Posterior vena cava (tissue), 2 donors: ENCODE measurements around the gene PSMA2. TPM values are rescaled to one million over a fixed set of nuclear protein-coding genes. Genes with fewer than 3 reads are reported as not detected.

Experiments used
- DNase-seq: peaks from one replicate; pipeline ENCODE4 v3.0.0-alpha.2; 2020; ENCODE audit warnings: low spot score
- intact Hi-C, 2 donors: fragments of 100-400 bp; cut with DNase I; formaldehyde crosslinking; loops; one replicate each; pipeline versions ENCODE4 v1.14.1 to v1.14.2; 2022 to 2023
- long read RNA-seq, 2 donors: library from polyadenylated mRNA; unstranded; transcript quantifications; one replicate each; pipeline ENCODE4 v2.0.0, GENCODE V29; 2020 to 2021
- total RNA-seq, 2 donors: library from RNA; stranded (reverse); fragmentation: NEBNext Ultra II Directional; extraction: Animal tissue kit (Norgen Biotek cat#: 25700); gene quantifications; one replicate each; pipeline ENCODE4 v1.2.1, GENCODE V29; 2021
- donor health status: DM: yes; HTN: yes; CAD: no.
- donor health status: DM: yes; HTN: yes; CAD: no.

Gene PSMA2
- 10 to 100 TPM; 55.6 to 72.3 TPM for total RNA-seq
- long read RNA-seq, donor 1, transcript PSMA2-201 (8 exons, 1,487 nt) = major isoform, 52 of 54 reads
- long read RNA-seq, donor 1, partial matches to known transcripts = 2 of 54 reads
- long read RNA-seq, donor 1, other reads (novel, unspliced or antisense) = 0 of 54 reads
- long read RNA-seq, donor 2, transcript PSMA2-201 (8 exons, 1,487 nt) = major isoform, 159 of 162 reads
- long read RNA-seq, donor 2, partial matches to known transcripts = 2 of 162 reads
- long read RNA-seq, donor 2, other reads (novel, unspliced or antisense) = 0 of 162 reads

DNA sequence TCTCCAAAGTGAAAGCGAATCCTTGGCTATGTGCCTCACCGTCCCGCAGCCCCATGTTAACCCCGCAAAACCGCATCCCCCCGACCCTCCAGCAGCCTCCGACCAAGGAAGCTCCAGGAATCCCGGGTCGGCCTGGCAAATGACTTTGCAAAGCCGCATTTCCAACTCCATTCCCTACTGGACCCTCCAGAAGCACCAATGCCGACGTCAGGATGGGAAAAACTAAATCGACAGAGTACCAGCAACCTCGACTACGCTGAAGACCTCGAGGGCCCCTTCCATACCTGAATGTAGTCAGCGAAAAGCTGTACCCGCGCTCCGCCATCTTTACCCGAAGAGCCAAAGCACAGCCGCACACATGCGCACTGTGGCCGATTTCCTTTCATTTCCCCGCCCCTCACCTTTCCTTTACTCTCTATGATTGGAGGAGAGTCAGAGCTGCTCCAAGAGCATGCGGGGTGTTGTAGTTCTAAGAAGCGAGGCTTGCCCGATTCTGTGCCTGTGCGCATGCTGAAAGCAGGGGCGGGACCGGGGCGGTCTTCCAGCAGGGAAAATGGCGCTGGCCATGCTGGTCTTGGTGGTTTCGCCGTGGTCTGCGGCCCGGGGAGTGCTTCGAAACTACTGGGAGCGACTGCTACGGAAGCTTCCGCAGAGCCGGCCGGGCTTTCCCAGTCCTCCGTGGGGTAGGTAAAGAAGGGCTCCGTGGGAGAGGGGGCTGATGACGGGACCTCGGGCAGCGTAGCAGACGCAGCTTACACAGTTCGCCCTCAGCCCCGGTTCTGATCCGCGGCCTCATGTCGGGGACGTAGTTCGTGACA lies at the start of gene PSMA2, which contains the start of gene MRPL32:
Gene PSMA2 (minus strand): TSS at position 341 of the 818 bp plus-strand sequence. CDS start 16 bp downstream, at position 325.
Gene MRPL32 (plus strand): TSS at position 543 of the 818 bp plus-strand sequence. CDS start 11 bp downstream, at position 554.
- DNase-seq = peak; percentile 98
- intact Hi-C loops = no loop called here

DNA sequence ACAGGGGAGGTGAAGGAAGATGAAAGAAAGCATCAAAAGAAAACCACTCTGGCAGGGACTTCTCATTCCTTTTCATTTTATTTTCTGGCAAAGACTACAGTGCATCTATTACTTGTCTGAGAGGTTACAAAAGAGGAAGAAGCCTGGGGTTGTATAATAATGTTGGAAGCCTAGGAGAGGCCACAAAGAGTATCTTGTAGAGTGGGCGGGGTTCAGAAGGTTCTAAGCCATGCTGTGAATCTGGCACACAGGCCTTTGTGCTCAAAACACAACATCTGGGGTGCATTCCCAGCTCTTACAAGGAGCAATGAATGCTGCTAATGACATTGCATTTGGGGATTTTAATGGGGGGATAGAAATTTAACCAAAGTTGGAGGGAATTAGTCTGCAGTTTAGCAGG lies 49.6 kb upstream of the PSMA2 start:
- no peak for DNase-seq
- intact Hi-C loops = no loop called here

DNA sequence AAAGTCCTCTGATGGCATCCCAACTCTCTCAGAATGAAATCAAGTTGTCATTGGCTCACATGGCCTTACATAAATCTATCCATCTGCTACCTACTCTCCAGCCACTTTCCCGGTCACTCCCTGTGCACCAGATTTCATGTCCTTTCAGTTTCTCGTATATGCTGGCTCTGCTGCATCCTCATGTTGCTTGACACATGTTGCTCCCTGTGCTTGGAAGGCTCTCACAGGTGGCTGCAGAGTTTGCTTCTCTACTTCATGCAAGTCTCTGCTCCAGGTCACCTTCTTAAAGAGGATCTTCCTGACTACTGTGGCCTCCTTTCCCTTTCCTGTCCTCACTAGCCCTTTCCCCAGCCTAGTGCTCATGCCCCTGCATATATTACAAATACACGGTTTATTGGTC lies 48.5 kb upstream of the PSMA2 start:
- intact Hi-C loops = no loop called here
- DNase-seq = no peak

DNA sequence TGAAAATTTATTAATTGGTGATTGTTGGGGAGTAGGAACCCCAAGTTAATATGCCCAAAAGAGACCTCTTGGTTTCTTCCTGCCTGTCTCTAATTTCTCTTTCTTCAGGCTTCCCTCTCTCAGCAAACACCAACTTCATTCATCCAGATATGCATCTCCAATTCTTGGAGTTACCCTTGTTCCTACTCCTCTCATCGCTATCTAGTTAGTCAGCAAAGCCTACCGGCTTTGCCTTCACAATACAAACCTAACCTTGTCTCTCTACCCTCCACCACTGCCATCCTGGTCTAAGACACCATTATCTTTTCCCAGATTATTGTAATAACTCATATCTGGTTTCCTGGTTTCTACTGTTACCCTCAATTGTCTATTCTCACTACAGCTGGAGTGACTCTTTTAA lies 48.1 kb upstream of the PSMA2 start:
- intact Hi-C loops = no loop called here
- no peak for DNase-seq

DNA sequence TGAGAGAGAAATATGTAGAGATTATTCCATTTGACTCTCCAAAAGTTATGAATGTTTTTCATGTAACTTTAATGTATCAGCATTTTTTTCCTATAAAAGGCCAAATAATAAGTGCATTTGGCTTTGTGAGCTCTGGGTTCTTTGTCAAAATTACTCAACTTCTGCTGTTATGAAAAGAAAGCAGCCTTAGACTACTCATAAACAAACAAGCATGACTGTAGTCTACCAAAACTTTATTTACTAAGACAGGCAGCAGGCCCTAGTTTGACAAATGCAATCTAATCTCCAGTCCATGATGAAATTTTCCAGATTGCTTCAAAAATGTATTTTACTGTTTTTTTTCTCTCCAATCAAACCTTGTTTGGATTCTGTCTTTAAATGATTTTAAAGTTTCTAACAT lies 46.5 kb upstream of the PSMA2 start:
- intact Hi-C loops = loop anchor here in 1 of 2 donors (10.0 kb wide), 1 partner anchor 196 kb away; no protein-coding TSS in a partner anchor
- DNase-seq = no peak

DNA sequence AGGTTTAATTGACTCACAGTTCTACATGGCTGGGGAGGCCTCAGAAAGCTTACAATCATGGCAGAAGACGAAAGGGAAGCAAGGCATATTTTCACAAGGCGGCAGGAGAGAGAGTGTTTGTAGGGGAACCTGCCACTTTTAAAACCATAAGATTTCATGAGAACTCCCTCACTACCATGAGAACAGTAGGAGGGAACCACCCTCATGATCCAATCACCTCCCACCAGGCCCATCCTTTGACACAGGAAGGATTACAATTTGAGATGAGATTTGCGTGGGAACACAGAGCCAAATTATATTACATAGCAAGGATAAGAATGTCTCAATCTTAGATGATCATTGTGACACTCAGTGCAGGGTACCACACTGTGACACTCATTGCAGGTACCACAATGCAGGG lies 44.4 kb upstream of the PSMA2 start:
- DNase-seq = no peak
- intact Hi-C loops = loop anchor here in 1 of 2 donors (10.0 kb wide), 1 partner anchor 198 kb away; no protein-coding TSS in a partner anchor

DNA sequence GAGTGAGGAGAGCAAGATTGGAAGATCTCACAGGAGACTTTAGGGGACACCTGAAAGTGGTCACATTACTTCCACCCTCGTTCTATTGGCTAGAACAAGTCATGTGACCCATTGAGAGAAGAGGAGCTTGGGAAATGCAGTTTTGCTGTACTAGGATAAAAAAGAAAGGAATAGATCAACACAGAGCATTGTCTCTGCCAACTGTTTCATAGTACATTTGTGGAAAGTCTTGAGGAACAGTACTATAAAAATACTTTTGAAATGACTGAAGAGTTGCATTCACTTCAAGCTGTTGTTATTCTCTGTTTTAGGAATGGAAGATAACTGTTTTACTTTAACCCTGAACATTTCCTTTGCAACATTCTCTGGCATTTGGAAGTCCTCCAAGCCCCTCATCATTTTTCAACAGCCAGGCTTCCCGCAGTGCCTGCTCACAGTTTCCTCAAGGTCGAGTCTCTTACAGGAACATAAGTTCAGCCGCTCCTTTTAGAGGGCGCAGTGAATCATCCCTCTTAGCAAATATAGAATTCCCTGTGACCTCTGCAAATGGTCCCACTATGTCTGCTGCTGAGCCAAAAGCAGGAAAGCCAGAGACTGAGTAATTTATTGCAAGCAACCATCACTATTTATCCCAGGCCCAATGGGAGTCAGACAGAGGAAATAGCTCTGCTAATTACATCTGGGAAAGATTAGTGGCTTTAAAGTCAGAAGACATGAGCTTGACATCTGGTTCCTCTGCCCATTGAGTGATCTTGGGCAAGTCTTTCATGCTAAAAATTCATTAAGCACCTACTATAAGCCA lies 40.9 kb upstream of the PSMA2 start:
- peak; percentile 87 for DNase-seq

DNA sequence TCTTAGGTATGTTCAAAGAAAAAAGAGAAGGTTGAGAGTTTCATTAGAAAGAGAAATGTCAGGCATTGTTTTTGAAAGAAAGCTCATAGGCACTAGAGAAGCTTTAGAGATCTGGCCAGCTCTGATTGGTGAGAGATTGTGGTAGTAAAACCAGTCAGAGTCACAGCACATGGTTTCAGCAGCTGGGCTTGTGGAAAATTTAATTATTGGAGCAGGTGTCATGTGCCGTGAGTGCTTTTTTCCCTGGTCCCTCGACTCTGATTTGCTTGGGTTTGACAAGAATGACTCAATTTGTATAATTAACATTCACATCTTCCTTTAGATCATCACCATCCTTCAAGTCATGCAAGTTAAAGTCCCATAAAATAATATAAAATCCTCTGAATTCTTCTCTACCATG lies 35.4 kb upstream of the PSMA2 start:
- intact Hi-C loops = loop anchor here in 1 of 2 donors (5.0 kb wide), 1 partner anchor 1395 kb away; no protein-coding TSS in a partner anchor

More for the DNA sequence above, 40.9 kb upstream of the PSMA2 start:
- intact Hi-C loops = loop anchor here in 1 of 2 donors (10.0 kb wide), 1 partner anchor 202 kb away; no protein-coding TSS in a partner anchor

DNA sequence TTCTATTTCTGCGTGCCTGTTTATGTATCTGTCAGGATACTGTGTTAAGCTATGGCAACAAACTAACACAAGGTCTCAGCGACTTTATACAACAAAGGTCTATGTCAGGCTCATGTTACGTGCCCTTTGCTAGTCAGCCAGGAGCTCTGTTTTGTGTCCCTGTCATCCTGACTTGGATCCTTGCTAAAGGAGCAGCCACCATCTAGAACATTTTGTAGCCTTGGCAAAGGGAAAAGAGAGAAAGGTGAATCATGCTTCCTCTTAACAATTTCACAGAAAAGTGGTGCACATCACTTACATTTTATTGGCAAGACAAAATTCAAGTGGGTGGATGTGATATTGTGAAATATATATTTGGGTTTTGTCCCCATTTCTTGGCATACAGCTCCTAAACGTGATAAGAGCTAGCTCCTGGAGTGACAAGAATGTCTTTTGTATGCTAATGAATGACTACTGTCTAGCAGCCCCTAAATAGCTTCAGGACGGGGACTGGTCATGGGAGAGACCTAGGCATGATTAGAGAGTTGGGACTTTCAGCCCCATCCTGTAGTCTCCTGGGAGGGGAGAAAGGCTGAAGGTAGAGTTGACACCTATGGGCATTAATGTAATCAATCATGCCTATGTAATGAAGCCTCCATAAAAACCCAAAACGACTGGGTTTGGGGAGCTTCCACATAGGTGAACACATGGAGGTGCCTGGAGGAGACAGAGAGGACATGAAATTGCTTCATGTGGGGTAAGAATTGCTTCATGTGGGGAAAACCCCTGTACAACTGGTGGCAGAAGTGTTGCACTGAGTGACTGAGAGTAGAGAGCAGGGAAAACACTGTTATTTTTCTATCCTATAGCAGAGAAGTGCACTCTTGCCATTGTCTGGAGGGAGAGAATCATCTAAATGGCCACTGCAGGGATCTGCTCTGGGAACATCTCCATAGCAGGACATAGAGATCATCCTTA lies 33.2 kb upstream of the PSMA2 start:
- no peak for DNase-seq
- intact Hi-C loops = loop anchor here in 1 of 2 donors (5.0 kb wide), 1 partner anchor 1393 kb away; no protein-coding TSS in a partner anchor

More for the DNA sequence above, 35.4 kb upstream of the PSMA2 start:
- DNase-seq = no peak

DNA sequence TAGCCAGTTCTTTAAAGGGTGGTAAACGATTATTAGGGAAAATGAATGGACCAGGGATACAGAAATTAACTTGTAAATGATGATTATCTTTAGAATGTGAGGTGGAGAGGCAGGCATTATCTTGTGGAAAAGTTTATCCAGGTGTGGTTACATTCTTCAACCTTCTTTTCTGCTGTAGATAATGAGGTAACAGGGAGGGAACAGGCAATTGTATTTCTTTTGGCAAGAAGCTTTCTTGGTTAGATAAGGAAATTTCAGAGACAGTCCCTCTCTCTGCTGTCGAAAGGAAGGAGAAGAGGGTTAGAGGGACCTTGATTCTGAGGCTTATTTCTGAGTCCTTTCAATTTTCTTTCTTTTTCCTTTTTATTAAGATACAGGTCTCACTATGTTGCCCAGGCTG lies 32.3 kb upstream of the PSMA2 start:
- intact Hi-C loops = no loop called here
- no peak for DNase-seq

DNA sequence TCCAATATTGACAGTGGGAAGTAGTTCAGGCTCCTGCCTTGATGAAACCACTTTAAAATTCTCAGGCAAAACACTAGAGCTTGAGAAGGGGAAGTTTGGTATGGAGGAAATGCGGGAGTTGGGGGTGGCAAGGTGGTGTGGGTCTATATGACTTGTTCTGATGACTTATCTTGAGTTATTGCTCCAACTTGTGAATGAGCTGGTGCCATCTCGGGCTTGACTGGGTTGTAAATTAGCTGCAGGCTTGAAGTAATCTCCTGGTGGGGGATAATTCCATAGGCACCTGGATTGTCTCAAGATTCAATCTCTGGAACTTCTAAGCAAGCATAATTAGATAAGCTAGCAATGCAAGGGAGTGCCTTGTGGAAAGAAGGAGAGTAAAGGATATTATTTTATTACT lies 29.2 kb upstream of the PSMA2 start:
- DNase-seq = no peak
- intact Hi-C loops = no loop called here

DNA sequence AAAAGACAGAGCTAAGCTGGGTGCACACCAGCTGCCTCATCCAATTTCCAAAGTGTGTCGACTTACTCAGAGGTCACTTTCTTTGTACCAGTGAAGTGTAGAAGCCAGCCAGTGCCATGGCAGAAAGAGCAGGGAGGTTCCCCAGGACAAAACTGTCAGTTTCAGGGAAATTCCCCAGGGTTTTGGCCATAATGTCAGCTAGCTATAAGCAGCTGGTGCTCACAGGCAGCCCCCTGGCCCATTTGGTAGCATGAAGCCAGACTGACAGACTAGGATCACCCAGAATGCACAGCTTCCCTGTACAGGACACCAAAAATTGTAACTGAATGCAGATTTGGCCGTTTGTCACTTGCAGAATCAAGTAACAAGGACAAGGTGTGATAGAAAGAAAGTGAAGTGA lies 28.8 kb upstream of the PSMA2 start:
- no peak for DNase-seq
- intact Hi-C loops = no loop called here

DNA sequence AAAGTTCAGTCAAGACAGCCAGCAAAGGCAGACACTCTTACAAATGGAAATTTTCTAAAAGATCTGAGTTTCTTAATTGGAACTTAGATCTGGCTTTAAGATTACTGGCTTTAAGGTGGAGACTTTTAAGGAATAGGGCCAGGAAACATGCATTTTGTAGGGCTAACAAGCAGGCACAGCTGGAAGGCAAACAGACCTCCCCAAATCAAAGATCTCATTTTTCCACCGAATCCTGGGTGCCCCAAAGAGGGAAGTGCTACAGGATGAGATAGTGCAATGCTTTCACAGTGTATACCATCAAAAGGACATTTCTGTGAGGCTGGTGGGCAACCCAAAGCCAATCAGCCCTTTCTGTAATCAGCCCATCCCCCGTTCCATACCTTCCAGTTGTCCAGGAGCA lies 27.6 kb upstream of the PSMA2 start:
- intact Hi-C loops = no loop called here
- no peak for DNase-seq

DNA sequence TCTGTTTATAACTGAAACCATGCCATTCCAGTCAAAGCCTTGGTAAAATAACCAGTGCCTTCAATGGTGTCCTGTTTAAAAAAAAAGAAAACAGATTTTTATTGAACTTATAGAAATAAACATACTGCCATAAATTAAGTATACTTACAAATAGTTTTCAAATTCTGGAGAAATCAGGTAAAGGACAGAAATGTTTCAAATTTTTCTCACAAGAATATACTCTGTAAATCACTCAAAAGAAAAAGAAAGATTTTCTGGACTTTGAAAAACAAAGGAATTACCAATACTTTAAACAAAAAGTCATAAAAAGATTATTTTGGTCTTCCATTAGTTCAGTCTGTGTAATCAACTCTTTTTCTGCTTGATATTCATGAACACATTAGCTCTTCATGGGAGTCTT lies 24.1 kb upstream of the PSMA2 start:
- DNase-seq = no peak
- intact Hi-C loops = no loop called here

DNA sequence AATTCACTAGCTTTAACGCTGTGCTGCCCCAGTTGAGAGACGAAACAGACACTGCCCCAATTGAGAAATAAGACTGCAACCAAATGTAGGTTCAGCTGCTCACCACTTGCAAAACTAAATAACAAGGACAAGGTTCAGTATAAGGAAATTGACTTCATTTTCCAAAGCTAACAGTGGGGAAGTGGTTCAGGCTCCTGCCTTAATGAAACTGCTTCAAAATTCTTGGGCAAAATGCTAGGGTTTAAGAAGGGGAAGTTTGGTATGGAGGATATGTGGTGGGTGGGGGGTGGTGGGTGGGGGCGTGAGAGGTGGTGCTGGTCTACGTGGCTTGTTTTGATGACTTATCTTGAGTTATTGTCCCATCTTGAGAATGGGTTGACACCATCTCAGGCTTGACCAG lies 22.0 kb upstream of the PSMA2 start:
- intact Hi-C loops = no loop called here
- DNase-seq = no peak

DNA sequence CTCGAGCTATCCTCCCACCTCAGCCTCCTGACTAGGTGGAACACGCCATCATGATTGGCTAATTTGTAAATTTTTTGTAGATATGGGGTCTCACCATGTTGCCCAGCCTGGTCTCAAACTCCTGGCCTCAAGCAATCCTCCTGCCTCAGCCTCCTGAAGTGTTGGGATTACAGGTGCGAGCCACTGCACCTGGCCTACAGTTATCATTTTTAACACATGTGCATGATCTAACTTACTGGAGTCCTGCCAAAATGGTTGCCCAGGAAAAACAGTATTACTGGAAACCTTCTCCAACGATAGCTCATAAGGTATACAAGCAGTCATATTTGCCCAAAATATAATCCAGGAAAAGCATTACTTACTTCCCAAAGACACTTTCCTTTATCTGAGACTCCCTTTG lies 20.4 kb upstream of the PSMA2 start:
- DNase-seq = no peak
- intact Hi-C loops = no loop called here

DNA sequence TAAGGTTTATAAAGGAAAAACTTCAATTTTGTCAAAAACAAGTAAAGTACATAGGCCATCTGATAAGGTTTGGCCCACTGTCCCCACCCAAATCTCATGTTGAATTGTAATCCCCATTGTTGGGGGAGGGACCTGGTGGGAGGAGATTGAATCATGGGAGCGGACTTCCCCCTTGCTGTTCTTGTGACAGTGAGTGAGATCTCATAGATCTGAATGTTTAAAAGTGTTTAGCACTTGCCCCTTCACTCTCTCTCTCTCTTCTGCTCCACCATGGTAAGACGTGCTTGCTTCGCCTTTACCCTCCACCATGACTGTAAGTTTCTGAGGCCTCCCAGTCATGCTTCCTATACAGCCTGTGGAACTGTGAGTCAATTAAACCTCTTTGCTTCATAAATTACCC lies 18.4 kb upstream of the PSMA2 start:
- DNase-seq = no peak
- intact Hi-C loops = no loop called here

DNA sequence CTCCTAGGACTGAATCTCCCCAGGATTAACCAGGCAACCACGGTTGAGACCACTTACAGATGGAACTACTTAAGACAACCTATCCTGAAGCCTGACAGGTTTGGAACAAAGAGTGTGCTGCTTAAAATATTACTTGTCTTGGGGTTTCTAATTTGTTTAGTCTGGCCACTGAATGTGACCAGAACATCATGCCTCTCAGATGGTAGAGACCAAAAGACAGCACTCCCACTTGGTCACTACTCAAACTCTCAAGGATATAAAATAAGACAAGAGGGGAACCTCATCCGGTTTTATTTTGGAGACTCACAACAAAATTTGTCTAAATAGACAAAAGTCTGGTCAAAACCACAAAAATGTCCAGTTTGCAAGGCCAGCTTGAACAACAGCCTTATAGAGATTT lies 15.5 kb upstream of the PSMA2 start:
- intact Hi-C loops = loop anchor here in 1 of 2 donors (10.0 kb wide), 1 partner anchor 167 kb away; the partner anchor contains the start of gene HECW1
- no peak for DNase-seq
